Stimulated activated CD4-positive, alpha-beta T cell treated with anti-CD3 and anti-CD28 coated beads, Interleukin-1b, Interleukin-23, amount 100 ng/mL, for 48 hours (primary cell): ENCODE results near the gene CARNS1.
"Not testable (repeated sequence)": the region's sequence is repeated elsewhere in the genome, so short reads cannot be mapped to it uniquely, and the experiment has no call there.

Source experiments
- DNase-seq: peaks from one replicate; pipeline ENCODE4 v3.0.0-alpha.2; 2020

CARNS1 gene

GRCh38 chr11:67445515-67445914 is 30.0 kb downstream of the CARNS1 start:
- no peak for DNase-seq

- DNase-seq = no peak
These were observed 32.7 kb downstream of the CARNS1 start for GRCh38 chr11:67448220-67448609.

- no peak for DNase-seq
These were observed 33.8 kb downstream of the CARNS1 start for GRCh38 chr11:67449116-67449844.

- DNase-seq = no peak
These were observed 35.5 kb downstream of the CARNS1 start for GRCh38 chr11:67450796-67451657.

GRCh38 chr11:67451658-67451976 is 36.1 kb downstream of the CARNS1 start:
- DNase-seq = no peak

- no peak for DNase-seq
These were observed 36.9 kb downstream of the CARNS1 start, which contains the start of gene GPR152 for GRCh38 chr11:67452141-67452952. Gene GPR152, minus strand, starts transcription at chr11:67452729. Its CDS starts 5 bp downstream, at chr11:67452724.

GRCh38 chr11:67453816-67454732 is 38.6 kb downstream of the CARNS1 start:
- no peak for DNase-seq

- no peak for DNase-seq
These were observed 39.6 kb downstream of the CARNS1 start, which contains the start of gene CABP4 for GRCh38 chr11:67455054-67455453. Gene CABP4, plus strand, starts transcription at chr11:67455354. Its CDS starts 70 bp downstream, at chr11:67455424.

GRCh38 chr11:67456068-67456705 is 40.7 kb downstream of the CARNS1 start:
- no peak for DNase-seq

- no peak for DNase-seq
These were observed 42.0 kb downstream of the CARNS1 start for GRCh38 chr11:67457453-67457852.

GRCh38 chr11:67458266-67458665 is 42.8 kb downstream of the CARNS1 start:
- no peak for DNase-seq

GRCh38 chr11:67463186-67463585 is 47.7 kb downstream of the CARNS1 start:
- DNase-seq = no peak

GRCh38 chr11:67463680-67464410 is 48.4 kb downstream of the CARNS1 start:
- DNase-seq = no peak

GRCh38 chr11:67464411-67465188 is 49.1 kb downstream of the CARNS1 start:
- peak; percentile 94 for DNase-seq

GRCh38 chr11:67465189-67465510 is 49.7 kb downstream of the CARNS1 start:
- DNase-seq = no peak

GRCh38 chr11:67465530-67465929 is 50.1 kb downstream of the CARNS1 start:
- DNase-seq = not testable (repeated sequence)

GRCh38 chr11:67466367-67466766 is 50.9 kb downstream of the CARNS1 start:
- no peak for DNase-seq

GRCh38 chr11:67466962-67467771 is 51.7 kb downstream of the CARNS1 start:
- DNase-seq = no peak

GRCh38 chr11:67468056-67468455 is 52.6 kb downstream of the CARNS1 start:
- no peak for DNase-seq
